Mucosa of gallbladder (tissue), 1 donor: ENCODE data around the gene SMIM38. TPM values are rescaled to one million over a fixed set of nuclear protein-coding genes. Genes with fewer than 3 reads are reported as not detected.

ENCODE experiments used
- DNase-seq: peaks from one replicate; pipeline ENCODE4 v3.0.0-alpha.2; 2020; ENCODE audit warnings: low spot score
- total RNA-seq: library from RNA; stranded (reverse); gene quantifications from one replicate; pipeline ENCODE4 v1.2.1, GENCODE V29; 2021
- donor health status: DM: no; HTN: no; CAD: no.

The SMIM38 gene
- total RNA-seq, 1 donor from 2014 or later, result 0.40 TPM

DNA sequence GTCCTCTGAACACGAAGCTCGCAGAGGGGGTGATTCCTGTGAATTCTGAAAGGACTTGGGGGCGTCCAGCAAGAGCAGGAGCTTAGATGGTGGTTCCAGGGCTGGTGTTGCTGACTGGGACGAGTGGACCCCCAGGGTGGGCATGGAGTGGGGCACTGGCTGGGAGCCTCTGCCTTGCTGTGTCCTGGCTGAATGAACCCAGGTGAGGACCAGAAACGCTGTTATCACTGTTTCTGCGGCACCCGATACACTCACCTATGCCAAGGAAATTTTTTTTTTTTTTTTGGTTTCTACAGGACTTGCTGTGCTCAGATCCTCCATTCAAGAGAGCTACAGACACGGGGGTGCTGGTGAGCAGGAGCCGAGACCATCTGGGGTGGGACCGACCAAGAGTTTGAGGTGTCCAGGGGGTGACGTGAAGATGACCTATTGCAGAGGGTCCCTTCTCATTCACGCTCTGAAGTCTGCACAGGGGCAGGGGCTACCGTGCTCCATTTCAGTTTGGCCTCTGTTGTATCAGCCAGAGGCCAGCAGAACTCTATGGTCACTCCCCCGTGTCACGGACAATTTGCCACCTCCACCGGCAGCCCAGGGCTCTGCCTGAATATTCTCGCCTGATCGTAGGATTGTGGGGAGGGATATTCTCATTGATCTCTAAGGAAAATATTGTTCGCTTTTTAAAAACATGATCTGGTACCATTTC lies 3.6 kb downstream of the SMIM38 start:
- no peak for DNase-seq

GRCh38 chr11:69160296-69161116 lies 4.8 kb downstream of the SMIM38 start:
- no peak for DNase-seq

DNA sequence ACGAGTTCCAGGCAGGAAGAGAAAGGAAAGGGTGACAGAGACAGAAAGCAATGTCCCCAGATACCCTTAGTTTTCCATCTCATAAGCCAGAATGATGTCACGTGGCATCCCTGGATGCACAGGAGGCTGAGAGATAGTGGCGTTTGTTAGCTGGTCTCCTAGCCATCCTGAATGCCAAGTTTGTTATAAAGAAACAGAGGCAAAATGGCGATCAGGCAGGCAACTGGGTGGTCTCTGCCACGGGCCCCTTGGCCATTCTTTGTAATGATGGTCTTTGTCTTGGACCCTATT lies 5.3 kb downstream of the SMIM38 start:
- no peak for DNase-seq

DNA sequence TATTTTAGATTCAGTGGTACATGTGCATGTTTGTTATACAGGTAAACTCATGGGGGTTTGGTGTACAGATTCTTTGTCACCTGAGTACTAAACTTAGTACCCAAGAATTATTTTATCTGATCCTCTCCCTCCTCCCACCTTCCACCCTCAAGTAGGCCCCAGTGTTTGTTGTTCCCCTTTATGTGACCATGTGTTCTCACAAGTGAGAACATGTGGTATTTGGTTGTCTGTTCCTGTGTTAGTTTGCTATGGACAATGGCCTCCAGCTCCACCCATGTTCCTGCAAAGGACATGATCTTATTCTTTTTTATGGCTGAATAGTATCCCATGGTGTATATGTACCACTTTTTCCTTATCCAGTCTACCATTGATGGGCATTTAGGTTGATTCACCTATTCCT lies 6.8 kb downstream of the SMIM38 start:
- DNase-seq, result no peak

GRCh38 chr11:69163842-69164241 lies 8.1 kb downstream of the SMIM38 start:
- no peak for DNase-seq

DNA sequence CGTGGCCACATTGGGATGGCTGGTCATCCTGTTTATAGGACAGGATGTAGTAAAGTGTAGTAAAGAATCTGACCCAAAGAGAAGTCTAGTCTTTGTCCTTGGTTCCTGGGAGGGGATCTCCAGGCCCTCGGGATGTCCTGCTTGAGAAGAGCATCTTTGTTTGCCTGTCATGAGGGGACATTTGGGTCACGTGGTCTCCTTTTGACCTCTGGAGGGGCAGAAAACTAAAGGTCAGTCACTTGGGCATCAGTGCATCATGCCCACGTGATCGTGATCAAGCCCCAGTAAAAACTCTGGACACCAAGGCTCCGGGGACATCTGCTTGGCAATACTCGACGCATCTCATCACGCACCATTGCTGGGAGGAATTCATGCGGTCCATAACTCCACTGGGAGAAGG lies 9.1 kb downstream of the SMIM38 start:
- DNase-seq, result no peak

DNA sequence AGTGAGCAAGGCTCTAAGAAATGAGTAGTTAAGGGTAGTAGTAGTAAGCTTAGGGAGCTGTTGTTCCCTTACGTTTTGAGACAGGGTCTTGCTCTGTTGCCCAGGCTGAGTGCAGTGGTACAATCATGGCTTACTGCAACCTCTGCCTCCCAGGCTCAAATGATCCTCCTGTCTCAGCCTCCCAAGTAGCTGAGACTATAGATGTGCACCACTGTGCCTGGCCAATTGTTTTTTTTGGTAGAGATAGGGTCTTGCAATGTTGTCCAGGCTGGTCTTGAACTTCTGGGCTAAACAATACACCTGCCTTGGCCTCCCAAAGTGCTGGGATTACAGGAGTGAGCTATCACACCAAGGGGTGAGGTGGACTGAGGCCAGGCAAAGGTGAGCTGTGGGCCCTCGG lies 10.0 kb downstream of the SMIM38 start:
- DNase-seq, result no peak

DNA sequence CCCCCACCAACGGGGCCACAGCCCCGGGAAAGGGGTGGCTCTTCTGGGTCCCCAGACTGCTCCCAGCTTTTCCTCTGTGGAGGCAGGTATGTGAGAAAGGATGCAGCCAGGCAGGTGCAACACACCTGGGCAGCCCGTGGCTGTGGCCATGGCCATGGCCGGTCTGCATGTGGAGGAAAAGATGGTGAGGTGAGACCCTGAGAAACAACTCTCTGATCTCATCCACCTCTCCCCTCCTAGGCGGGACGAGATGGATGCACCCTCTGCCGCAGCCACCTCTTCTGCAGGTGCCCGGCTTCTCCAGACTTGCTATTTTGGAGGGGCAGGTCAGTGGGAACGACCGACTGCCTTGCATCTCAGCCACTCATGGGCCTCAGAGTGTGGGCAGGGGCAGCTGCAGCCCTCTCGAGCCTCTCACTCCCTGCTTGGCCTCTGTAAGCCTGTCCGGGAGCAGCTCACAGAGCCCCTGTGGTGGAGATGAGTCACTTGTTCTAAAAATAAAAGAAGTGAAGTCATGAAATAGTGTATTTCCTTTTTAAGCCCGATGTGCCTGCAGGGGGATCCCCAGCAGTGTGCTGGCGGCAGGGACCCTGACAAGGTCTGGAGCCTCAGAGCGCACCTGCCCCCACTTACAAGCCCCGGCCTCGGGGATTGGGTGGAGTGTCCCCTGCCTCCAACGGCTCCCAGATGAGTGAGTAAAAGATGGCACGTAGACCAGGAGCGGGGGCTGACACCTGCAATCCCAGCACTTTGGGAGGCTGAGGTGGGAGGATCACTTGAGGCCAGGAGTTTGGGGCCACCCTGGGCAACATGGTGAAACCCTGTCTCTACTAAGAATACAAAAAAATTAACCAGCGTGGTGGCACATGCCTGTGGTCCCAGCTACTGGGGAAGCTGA lies 10.7 kb downstream of the SMIM38 start:
- DNase-seq, result no peak

- no peak for DNase-seq
Observed at GRCh38 chr11:69167130-69167915, 11.6 kb downstream of the SMIM38 start.

DNA sequence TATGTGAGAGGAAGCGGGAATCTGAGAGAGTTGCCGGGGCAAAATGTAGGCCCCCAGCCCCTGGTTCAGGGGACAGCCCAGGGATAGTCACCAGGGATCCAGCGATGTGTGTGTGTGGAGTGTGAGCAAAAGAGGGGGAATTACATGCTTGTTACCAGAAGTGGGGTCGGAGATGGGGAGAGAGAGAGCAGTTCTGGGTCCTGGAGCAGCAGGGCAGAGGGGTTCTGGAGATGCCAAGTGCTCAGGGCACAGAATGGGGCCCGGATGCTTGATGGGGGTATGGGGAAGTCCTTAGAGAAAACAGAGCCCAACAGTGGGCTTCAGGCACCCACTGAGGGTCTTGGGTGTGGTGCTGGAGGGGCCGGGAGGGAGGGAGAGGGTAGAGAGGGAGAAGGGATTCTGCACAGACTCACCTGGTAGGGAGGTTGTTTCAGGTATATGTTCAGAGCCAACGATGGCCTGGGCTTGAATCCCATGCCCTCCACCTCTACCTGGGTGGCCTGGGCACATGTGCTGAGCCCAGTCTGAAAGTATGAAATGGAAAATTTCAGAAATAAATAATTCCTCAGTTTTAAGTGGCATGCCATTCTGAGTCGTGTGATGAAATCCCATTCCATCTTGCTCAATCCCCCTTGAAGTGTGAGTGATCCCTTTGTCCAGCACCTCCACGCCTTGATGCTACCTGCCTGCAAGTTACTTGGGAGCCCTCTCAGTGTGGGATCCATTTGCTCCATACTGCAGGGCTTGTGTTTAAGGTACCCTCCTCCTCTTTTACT lies 12.4 kb downstream of the SMIM38 start:
- no peak for DNase-seq

- no peak for DNase-seq
Observed at GRCh38 chr11:69169479-69169878, 13.7 kb downstream of the SMIM38 start.

- DNase-seq, result no peak
Observed at GRCh38 chr11:69170704-69171103, 15.0 kb downstream of the SMIM38 start.

- DNase-seq, result no peak
Observed at GRCh38 chr11:69171476-69172240, 15.9 kb downstream of the SMIM38 start.

DNA sequence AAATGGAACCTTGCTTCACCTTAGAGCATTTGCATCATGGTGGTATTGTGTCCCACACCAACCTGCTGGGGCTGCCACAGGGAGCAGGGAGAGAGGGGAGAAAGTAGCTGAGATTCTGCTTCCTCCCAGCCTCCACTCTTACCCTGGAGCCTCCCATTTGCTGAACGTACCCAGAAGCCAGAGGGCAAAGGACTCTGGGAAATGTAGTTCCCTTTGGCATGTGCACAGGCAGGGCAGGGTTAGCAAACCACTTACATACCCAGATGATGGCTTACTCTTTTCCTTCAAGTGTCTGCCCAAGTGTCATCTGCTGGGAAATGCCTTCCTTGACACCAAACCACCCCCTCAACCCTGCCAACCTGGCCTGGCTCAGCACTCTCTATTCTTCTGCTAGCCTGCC lies 16.9 kb downstream of the SMIM38 start:
- no peak for DNase-seq

GRCh38 chr11:69173331-69173730 lies 17.6 kb downstream of the SMIM38 start:
- no peak for DNase-seq

GRCh38 chr11:69173925-69174581 lies 18.3 kb downstream of the SMIM38 start:
- DNase-seq, result no peak

DNA sequence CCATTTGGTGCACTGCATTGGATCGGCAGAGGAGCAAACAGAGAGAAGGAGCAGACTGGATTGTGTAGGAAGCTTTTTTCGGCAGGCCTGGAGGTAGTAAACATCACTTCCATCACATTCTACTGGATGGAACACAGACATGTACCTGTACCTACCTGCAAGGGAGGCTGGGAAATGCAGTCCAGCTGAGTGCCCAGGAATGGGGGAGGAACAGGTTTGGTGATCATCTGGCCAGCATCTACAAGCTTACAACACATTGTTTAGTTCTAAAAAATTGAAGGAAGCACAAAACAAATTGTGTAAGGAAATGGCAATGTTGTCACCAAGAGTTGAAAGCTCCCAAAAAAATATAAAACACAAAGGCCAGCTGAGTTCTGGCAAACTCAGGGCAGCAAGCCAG lies 19.1 kb downstream of the SMIM38 start:
- DNase-seq, result no peak

- DNase-seq, result no peak
Observed at GRCh38 chr11:69178819-69179482, 23.2 kb downstream of the SMIM38 start.

GRCh38 chr11:69180226-69180625 lies 24.5 kb downstream of the SMIM38 start:
- DNase-seq, result no peak
